MM.1S (cell line): ENCODE data around the gene BORA.

Experiments used
- EZH2 ChIP-seq: fragments of 300-600 bp; sonication (generic); optimal IDR thresholded peaks from 2 replicates; pipeline ENCODE3; 2017; ENCODE audit warnings: low read depth, mild to moderate bottlenecking, antibody characterized with exemption, low read length, mixed read lengths
- TF ChIP-seq, protein P1 (sequence below): fragments of 300-600 bp; sonication (generic); IDR thresholded peaks from 2 replicates; pipeline ENCODE4 v1.5.1; 2016; ENCODE audit warnings: antibody characterized with exemption, low read length, mixed read lengths

DNA sequence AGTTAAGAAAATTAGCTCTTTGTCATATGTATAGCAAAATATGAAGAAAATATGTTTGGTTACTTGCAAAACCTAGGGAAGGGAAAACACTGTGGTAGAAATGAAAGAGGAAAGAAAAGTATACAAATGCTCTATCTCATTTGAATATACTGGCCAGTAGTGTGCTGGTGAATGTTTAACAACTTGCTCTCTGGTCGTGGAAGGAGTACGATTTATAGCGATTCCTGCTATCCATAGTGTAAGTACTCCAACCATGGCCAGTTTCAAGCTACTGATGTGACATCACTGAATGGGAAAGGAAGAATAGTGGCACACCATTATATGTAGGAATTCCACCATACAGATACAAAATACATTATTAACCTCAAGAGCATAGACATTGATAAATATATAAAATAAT, 9.3 kb downstream of the BORA start:
- TF ChIP-seq, protein P1, sequence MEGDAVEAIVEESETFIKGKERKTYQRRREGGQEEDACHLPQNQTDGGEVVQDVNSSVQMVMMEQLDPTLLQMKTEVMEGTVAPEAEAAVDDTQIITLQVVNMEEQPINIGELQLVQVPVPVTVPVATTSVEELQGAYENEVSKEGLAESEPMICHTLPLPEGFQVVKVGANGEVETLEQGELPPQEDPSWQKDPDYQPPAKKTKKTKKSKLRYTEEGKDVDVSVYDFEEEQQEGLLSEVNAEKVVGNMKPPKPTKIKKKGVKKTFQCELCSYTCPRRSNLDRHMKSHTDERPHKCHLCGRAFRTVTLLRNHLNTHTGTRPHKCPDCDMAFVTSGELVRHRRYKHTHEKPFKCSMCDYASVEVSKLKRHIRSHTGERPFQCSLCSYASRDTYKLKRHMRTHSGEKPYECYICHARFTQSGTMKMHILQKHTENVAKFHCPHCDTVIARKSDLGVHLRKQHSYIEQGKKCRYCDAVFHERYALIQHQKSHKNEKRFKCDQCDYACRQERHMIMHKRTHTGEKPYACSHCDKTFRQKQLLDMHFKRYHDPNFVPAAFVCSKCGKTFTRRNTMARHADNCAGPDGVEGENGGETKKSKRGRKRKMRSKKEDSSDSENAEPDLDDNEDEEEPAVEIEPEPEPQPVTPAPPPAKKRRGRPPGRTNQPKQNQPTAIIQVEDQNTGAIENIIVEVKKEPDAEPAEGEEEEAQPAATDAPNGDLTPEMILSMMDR, result no peak
- no peak for TF ChIP-seq EZH2
